HG03469 (cell line): ENCODE data around the gene TMEM184A.

Experiments
- ATAC-seq: cut with Tn5 transposase; IDR thresholded peaks from one replicate; pipeline ENCODE4 v1.9.1; 2021; ENCODE audit warnings: mild to moderate bottlenecking, moderate library complexity, moderate number of reproducible peaks; ENCODE audit not compliant: unreplicated experiment

The TMEM184A gene

DNA sequence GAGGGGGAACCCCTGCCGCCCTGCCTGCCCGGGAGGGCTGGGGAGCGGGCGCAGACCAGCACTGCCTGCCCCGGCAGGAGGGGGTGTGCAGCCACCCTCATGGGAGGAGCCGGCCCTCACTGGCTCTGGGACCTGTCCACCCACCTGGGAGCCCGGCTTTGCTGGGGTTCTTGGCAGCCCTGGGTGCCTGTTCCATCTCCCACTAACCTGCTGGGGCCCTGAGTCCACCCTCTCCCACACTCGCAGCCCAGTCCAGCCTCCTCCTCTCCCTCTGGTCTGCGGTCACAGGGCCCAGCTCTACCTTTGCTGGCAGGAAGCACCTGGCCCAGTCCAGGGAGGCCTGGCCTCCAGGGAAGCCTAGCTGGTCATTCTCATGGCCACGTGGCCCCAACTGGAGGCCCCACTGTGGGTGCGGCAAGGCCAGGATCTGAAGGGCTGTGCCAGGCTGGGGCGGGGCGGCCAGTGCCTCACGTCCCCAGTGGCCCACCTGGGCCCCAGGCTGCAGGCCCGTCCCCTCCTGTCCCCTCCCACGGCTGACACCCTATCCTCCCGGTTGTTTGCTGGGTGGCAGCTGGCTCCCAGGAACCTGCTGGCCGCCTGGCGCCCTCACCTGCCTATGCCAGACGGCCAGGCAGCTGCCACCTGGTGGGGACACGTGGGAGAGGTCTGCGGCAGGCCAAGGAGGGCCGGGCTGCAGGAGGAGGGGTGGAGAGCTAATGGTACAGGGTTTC is at the start of gene TMEM184A:
TSS of gene TMEM184A (minus strand) at position 393 of the 731 bp plus-strand sequence. CDS start 721 bp downstream, outside the sequence.
- no peak for ATAC-seq

DNA sequence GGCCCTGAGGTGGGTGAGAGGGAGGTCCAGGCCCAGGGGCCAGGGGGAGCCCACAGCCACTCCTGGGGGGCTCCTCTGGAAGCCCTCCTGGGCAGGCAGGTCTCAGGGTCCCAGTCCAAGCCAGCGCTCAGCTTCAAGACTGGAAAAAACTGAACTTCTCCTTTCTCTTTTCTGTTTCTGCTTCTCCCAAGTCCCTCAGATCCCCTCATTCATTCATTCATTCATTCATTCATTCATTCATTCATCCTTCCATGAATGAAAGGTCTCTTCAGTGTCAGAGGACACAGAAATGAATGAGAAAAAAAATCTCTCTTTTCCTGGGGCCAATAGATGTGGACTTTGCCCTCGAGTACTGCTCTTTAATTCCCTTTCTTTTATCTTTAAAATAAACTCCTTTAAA is 48.4 kb upstream of the TMEM184A start:
- no peak for ATAC-seq

DNA sequence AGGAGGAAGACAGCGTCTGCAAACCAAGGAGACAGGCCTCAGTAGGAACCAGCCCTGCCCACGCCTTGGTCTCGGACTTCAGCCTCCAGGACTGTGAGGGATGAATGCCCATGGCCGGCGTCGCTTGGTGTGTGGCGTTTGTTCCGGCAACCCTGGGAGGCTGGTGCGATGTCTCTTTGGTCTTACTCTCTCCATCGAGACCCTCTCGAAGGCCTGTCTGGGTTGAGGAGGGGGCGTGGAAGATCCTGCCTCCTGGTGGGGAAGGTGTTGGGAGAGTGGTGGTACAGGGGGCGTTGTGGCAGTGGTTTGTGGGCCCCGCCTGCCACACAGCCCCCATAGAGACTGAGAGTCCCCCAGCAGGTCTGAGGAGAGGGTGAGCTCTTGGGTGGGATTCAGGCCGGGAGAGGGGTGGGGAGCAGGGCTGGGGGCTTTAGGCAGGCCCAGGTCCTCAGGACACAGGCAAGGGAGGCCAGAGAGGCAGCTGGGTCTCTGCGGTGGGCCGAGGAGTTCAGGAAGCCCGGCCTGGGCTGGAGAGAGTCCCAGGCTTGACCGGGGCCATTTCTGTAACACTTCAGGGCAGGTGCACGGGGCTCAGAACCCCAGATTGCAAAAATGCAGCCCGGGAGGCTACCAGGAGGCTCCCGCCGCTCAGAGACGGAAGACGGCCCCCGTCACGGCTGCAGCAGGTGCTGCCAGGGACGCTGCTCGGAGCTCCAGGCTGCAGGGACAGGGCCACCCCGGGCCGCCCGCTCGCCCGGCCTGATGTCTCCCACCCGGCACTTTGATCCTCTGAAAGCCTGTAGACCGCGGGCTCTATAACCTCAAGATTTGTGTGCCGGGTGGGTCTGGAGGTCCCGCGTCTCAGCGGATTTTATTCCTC is 47.6 kb upstream of the TMEM184A start:
- ATAC-seq = no peak

DNA sequence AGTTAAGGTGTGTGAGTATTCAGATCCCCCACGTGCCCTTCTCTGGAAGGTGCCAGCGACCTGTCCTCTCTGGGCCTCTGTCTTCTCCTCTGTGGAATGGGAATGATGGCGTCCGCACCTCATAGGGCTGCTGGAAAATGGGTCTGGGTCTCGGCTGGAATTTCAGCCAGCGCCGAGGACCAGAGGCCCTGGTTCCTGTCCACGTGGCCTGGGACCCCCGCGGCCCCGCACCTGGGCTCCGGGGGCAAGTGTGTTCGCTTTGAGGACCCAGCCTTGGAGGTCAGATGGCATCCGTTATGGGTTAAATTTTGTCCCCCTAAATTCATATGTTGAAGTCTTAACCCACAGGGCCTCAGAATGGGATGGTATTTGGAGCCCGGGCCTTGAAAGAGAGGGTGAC is 46.4 kb upstream of the TMEM184A start:
- no peak for ATAC-seq

DNA sequence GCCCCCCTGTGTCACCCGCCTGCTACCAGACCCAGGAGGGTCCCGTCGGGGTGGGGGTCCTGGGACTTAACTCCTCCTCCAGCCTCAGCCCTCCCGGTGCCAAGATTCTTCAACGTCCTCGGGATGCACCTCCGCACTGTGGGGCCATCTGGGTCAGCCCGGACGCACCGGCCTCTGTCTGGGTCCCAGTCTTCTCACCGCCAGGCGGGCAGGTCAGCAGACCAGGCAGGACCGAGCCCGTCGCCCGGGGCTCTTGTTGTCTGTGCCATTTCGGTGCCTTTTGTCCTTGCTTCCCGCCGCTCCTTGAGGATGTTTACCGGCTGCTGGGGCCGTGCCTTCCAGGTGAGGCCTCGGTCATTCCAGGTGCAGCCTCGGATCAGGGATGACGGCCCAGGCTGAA is 46.0 kb upstream of the TMEM184A start:
- ATAC-seq = no peak

DNA sequence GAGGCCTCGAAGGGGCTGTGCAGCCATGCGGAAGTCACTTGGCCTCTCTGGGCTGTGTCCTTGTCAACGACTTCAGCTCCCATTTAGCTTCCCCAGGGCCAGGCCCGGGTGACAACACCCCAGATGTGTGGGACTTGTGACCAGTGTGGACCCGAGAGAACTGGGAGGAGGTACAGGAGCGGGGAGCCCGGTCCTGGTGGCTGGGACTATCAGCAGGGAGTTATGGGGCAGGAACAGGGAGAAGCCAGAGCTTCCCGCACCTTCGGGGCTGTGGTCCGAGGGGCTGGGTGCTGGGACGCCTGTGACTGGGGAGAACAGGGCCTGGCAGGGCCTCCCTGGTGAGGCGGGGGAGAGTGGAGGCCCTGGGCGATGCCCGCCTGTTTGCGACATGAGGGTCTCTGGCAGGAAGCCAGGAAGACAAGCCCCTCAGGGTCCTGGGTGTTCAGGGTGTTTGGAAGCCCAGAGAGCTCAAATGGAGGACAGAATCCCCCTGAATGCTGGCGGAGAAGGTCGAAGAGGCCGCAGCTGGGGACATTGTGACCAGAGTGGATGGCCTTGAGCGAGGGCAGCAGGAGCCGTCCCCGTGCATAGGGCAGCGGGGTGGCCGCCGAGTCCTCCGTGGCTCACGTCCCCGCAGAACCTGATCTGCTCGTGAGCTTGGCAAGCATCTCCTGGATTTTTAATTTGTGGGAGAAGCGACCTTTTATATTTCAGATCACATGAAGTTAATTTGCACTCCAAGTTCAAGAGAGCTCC is 43.8 kb upstream of the TMEM184A start:
- no peak for ATAC-seq

DNA sequence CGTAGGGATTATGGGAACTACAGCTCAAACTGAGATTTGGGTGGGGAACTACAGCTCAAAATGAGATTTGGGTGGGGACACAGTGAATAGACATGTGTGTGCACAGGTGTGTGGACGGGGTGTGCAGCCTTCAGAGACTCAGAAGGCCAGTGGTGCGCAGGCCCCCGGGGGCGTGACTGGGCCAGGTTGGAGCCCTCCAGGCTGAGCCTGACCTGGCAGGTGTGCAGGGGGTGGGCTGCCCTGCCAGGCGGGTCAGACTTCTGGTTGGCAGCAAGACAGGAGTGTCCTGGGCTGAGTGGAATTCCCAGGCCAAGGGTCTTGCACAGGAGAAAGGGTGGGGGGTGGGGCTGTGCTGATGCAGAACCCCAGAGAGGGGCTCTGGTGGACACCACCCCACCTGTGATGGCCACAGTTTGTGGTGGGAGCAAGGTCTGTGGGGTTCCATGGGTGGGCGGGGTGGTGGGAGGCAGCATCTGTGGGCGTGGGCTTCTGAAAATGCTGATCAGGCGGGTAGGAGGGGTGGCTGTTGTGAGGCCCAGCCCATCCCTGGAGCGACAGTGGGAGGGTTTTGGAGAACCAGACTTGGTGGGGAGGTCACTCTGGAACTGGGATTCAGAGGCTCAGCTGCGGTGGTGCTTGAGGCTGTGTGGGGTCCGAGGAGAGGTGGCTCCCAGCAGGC is 43.1 kb upstream of the TMEM184A start:
- no peak for ATAC-seq

DNA sequence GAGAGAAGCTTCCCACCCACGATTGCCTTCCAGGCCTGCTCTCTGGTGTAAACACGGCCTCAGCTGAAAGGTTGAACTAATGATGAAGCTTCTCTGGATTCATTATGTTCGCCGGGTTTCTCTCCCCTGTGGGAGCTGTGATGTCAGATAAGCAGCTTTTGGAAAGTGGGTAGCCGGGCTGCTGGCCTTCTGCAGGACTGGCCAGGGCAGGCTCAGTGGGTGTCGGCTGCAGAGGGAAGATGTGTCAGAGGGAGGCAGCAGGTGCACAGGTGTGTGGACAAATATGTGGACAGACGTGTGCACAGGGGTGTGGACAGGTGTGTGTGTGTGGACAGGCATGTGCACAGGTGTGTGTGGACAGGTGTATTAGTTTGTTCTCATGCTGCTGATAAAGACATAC is 42.3 kb upstream of the TMEM184A start:
- ATAC-seq = no peak

DNA sequence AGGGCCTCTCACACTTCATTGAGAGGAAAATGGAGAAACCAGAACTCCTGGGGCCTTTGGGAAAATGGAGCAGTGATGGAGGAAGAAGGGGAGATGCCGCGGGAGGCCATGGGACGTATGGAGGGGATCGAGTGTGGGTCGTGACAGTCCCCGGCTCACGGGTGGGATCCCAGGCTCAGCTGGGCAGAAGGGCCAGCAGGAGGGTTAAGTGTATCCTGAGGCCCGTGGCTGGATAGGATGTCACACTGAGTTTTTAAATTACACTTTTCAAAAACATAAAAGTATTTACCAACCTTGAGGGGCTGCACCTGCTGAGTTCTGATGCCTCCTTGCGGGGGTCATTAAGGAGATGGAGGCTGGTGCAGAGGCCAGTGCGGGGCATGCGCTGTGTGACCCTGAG is 41.8 kb upstream of the TMEM184A start:
- no peak for ATAC-seq

DNA sequence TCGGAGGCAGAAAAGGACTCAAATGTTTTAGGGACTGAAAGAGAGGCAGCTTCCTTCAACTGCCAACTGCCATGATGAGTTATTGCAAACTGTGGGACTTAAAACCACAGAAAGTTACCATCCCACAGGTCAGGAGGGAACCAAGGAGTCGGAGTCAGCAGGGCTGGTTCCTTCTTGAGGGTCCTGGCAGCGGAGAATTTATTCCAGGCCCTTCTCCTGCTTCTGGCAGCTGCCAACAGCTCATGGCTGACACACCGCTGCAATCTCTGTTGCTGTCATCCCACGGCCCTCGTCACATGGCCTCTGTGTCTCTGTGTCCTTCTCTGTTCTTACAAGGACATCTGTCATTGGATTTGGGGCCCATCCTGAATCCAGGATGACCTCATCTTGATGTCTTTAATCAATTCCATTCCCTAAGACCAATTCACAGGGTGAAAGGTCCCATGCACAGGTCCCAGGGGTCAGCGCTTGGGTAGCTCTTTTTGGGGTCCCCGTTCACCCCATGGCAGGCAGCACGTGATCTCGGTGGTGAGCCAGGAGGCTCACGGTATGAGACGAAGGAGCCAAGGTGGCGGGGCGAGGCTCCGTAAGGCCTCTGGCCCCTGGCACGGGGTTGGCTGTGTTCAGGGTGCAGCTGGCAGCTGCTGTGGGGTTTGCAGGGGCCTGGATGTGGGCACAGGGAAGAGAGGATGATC is 41.2 kb upstream of the TMEM184A start:
- ATAC-seq = no peak

DNA sequence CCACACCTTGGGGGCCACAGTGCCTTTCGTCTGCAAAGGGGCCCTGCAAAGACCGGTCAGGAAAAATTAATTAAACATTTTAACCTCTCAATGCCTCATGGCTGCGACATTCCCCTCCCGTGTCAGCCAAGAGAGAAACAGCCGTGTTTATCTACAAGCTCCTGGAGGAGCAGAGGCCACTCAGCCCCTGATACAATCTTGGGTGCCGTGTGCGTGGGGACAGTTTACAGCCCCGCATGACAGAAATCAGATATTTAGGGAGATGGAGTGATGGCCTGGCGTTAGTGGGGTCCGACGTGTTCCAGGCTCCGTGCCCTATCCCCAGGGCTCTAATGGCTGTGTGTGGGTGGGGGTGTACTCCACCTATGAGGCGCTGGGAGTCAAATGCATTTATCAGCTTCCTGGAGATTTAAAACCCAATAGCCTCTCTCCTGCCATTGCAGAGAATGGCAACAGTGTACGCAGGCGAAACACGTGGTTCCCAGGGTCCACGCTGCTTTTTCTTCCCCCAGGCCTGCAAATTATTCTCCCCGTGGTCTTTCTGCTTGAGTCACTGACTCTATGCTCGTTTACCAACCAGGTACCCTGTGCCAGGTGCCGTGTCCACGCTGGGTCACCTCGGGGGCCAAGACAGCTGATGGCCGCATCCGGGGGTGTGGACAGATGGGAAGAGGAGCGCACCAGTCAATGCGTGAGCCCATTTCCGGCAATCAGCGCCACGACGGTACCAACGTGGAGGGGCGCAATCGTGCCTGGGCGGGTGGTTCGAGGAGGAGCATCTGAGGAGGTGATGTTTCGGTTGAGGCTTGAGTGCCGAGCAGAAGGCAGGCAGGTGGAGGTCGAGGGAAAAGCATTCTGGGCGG is 40.4 kb upstream of the TMEM184A start:
- ATAC-seq = no peak

DNA sequence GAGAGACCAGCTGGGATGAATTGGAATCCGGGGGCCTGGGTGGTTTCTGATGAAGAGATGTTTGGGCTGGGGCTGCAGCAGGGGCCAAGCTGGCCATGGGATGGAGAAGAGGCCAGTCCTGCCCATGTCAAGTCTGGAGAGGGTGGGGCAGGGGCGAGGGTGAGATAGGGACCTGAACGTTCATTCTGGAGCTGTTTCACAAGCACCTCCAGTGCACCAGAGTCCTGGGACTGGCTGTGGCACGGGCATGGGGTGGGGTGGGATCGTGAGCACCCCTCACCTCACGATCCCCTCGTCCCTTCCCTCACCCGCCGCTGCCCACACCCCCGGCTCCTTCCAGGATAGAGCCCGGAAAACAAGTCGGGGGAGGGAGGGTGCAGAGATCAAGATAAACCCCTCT is 39.6 kb upstream of the TMEM184A start:
- ATAC-seq = no peak

DNA sequence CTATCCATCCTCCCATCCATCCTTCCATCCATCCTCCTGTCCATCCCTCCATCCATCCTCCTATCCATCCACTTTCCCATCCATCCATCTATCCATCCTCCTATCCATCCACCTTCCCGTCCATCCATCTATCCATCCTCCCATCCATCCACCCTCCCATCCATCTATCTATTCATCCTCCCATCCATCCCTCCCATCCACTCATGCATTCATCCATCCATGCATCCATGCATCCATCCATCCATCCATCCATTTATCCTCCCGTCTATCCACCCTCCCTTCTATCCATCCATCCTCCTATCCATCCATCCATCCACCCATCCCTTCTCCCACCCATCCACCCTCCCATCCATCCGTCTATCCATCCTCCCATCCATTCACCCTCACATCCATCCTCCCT is 39.0 kb upstream of the TMEM184A start:
- ATAC-seq = no peak

DNA sequence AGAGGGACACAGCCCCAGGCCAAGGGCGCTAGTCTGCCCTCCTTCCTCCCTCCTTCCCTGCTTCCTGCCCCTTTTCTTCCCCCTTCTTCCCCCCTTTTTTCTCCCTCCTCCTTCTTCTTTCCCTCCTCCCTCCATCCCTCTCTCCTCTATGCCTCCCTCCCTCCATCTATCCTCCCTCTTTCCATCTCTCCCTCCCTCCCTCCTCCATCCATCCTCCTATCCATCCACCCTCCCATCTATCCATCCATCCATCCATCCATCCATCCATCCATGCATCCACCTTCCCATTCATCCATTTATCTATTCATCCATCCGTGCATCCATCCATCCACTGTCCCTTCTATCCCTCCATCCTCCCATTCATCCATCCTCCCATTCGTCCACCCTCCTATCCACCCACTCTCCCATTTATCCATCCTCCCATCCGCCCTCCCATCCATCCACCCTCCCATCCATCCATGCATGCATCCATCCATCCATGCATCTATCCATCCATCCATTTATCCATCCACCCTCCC is 38.0 kb upstream of the TMEM184A start:
- ATAC-seq = no peak

DNA sequence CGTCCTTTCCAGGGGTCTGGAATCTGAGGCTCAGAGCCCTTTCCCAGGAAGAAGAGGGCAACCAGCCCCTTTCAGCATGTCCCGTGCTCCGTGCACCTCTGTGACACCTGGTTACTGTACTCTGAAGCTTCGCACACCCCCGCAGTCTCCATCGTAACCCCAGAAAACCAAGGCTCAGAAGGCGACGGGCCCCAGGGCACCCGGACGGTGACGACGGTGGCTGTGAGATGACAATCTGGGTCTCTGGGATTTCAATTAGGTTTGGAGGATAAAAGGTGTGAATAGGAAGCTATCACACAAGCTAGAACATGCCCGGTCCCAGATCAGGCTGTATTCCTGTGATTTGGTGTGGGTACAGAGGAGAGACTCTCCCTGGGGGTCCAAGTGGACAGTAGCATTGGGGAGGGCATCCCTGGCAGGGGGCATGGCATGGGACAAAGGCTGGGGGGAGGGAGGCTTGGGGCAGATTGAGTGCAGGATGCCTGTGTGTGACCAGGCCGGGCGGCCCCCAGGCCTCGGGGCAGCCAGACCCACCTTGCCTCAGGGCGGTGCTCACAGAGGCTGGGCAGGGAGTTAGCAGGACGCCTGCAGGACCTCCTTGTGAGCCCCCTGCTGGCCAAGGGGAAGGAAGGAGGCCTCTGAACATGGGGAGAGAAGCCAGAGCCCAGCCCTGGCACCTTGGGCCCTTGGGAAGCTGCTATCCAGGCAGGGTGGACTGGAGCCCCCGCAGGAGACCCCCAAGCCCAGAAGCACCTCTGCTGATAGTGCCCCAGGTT is 37.3 kb upstream of the TMEM184A start:
- no peak for ATAC-seq

DNA sequence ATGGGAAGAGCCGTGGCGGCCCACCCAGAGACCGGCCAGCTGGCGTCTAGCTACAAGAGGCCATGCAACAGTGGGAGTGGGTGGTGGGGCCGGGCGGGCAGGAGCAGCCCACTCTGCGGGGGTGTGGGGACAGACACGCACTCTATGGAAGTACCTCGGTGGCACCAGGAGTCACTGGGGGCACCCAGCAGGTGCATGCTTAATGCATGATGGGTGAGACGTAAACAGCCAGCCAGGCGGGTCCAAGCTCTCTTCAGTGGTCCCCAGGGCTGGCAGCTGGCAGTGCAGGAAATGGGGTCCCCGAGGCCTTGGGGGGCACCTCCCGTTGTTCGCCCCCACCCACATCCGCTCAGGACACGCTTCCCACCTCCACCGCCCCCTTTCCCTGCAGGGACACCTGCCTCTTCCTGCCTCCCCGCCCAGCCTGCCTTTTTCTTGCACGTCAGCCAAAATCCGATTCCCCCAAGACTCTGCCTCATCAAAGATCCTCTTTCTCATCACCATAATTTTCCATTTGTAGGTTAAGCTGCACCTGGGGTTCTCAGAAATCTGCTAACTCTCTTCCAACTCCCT is 36.4 kb upstream of the TMEM184A start:
- no peak for ATAC-seq

DNA sequence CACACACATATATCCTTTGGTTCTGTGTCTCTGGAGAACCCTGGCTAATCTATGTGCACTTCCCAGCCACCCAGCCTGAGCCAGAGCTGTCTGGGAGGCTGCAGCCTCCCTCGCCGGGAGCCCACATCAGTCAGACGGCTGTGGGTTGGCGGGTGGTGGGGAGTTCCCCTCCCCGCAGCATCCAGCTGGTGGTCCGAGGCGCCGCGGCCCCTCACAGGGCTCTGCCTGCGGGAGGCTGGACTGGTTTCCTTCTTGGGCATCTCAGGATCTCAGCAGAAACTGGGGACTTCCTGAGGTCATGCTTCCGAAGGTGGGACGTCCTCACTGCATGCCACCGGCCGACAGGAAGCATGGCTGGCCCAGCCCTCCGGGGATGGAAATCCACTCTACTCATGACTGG is 35.9 kb upstream of the TMEM184A start:
- ATAC-seq = no peak

DNA sequence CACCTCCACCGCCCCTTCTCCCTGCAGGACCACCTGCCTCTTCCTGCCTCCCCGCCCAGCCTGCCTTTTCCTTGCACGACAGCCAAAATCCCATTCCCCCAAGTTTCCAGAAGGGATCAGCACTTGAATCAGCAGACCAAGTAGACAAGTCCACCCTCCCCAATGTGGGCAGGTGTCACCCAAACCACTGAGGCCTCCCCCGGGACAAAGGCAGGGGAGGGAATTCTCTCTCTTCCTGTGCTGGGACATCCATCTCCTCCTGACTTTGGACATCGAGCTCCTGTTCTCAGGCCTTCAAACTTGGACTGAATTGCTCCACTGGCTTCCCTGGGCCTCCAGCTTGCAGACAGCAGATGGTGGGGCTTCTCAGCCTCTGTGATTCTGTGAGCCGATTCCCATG is 35.4 kb upstream of the TMEM184A start:
- no peak for ATAC-seq
